ENCODE results near the gene MOB2.

The MOB2 gene

GRCh38 chr11:1499899-1500298 is 13.3 kb upstream of the MOB2 start:
- no peaks in the 10 kb centered on the region for H3K9me3 ChIP-seq (ENCODE audit: insufficient read depth, low read length)
- H3K27me3 ChIP-seq (ENCODE audit: low read length) = no peaks in the 10 kb centered on the region
- no peak overlapping the region for H3K9ac ChIP-seq (ENCODE audit: low read length)
- H3K9me2 ChIP-seq (replicated peaks; ENCODE audit: insufficient read depth, low read length) = no peaks in the 10 kb centered on the region
- no peaks in the 10 kb centered on the region for H3F3A ChIP-seq (ENCODE audit: insufficient read depth)
- H3K27ac ChIP-seq (ENCODE audit: low read depth, low read length) = no peak overlapping the region
- H3K79me2 ChIP-seq (ENCODE audit: insufficient read depth, low read length) = peaks cover 33% of the 10 kb centered on the region
- TF ChIP-seq CTCF (IDR thresholded peaks at IDR 0.05; ENCODE audit: insufficient read depth, low read length, poor library complexity, severe bottlenecking) (no peak), EZH2phosphoT487 (conservative IDR thresholded peaks at IDR 0.05; ENCODE audit: low read length) (no peak)
- H3K4me3 ChIP-seq (ENCODE audit: insufficient read depth, low read length, poor library complexity, severe bottlenecking) = no peak overlapping the region
- H3K4me2 ChIP-seq (ENCODE audit: low read depth, low read length, poor library complexity, severe bottlenecking) = no peak overlapping the region
- no peaks in the 10 kb centered on the region for H3K36me3 ChIP-seq (ENCODE audit: low read length)
- no peak overlapping the region for H2AFZ ChIP-seq (ENCODE audit: low read depth, low read length, severe bottlenecking)
- peaks cover 24% of the 10 kb centered on the region; the same call in 1 of the 2 replicates for H4K20me1 ChIP-seq (ENCODE audit: low read depth, low read length)

- Histone ChIP-seq H3K9me2 (replicated peaks; ENCODE audit: insufficient read depth, low read length) (no peaks in the 10 kb centered on the region), H3K79me2 (ENCODE audit: insufficient read depth, low read length) (peaks cover 37% of the 10 kb centered on the region), H3K36me3 (ENCODE audit: low read length) (no peaks in the 10 kb centered on the region), H4K20me1 (ENCODE audit: low read depth, low read length) (peaks cover 28% of the 10 kb centered on the region; the same call in 1 of the 2 replicates), H3K9ac (ENCODE audit: low read length) (no peak overlapping the region), H3K4me2 (ENCODE audit: low read depth, low read length, poor library complexity, severe bottlenecking) (no peak overlapping the region), H3K27ac (ENCODE audit: low read depth, low read length) (no peak overlapping the region), H3K27me3 (ENCODE audit: low read length) (no peaks in the 10 kb centered on the region), H3K9me3 (ENCODE audit: insufficient read depth, low read length) (no peaks in the 10 kb centered on the region), H3K4me3 (ENCODE audit: insufficient read depth, low read length, poor library complexity, severe bottlenecking) (no peak overlapping the region), H2AFZ (ENCODE audit: low read depth, low read length, severe bottlenecking) (no peak overlapping the region), H3F3A (ENCODE audit: insufficient read depth) (no peaks in the 10 kb centered on the region)
- TF ChIP-seq EZH2phosphoT487 (conservative IDR thresholded peaks at IDR 0.05; ENCODE audit: low read length) (no peak), CTCF (IDR thresholded peaks at IDR 0.05; ENCODE audit: insufficient read depth, low read length, poor library complexity, severe bottlenecking) (no peak)
Measured at GRCh38 chr11:1499261-1499890, 12.8 kb upstream of the MOB2 start.

GRCh38 chr11:1498262-1498661 is 11.7 kb upstream of the MOB2 start:
- Histone ChIP-seq H2AFZ (ENCODE audit: low read depth, low read length, severe bottlenecking) (no peak overlapping the region), H4K20me1 (ENCODE audit: low read depth, low read length) (peaks cover 39% of the 10 kb centered on the region; the same call in 1 of the 2 replicates), H3K27ac (ENCODE audit: low read depth, low read length) (no peak overlapping the region), H3K4me3 (ENCODE audit: insufficient read depth, low read length, poor library complexity, severe bottlenecking) (no peak overlapping the region), H3K9me3 (ENCODE audit: insufficient read depth, low read length) (no peaks in the 10 kb centered on the region), H3F3A (ENCODE audit: insufficient read depth) (no peaks in the 10 kb centered on the region), H3K9me2 (replicated peaks; ENCODE audit: insufficient read depth, low read length) (no peaks in the 10 kb centered on the region), H3K9ac (ENCODE audit: low read length) (no peak overlapping the region), H3K4me2 (ENCODE audit: low read depth, low read length, poor library complexity, severe bottlenecking) (no peak overlapping the region), H3K79me2 (ENCODE audit: insufficient read depth, low read length) (peaks cover 47% of the 10 kb centered on the region), H3K36me3 (ENCODE audit: low read length) (no peaks in the 10 kb centered on the region), H3K27me3 (ENCODE audit: low read length) (no peaks in the 10 kb centered on the region)
- no peak for TF ChIP-seq CTCF (IDR thresholded peaks at IDR 0.05; ENCODE audit: insufficient read depth, low read length, poor library complexity, severe bottlenecking)
